ENCODE data around the gene ANKS1B.

DNA sequence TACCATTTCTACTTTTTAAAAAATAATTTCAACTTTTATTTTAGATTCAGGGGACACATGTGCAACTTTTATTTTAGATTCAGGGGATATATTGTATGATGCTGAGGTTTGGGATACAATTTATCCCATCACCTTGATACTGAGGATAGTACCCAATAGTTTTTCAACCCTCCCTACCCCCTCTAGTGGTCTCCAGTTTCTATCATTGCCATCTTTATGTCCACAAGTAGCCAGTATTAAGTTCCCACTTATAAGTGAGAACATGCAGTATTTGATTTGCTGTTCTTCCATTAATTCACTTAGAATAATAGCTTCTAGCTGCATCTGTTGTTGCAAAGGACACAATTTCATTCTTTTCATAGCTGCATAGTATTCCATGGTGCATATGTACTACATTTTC, 162.5 kb downstream of the ANKS1B start:
- TF ChIP-seq GATA2 (IDR thresholded peaks at IDR 0.05; ENCODE audit: low read depth, low read length) = no peak
- no peak for TF ChIP-seq GATA3 (IDR thresholded peaks at IDR 0.05; ENCODE audit: low read depth, low read length)

Measured in SH-SY5Y (cell line).